ENCODE measurements around the gene SV2A.

SV2A gene

GRCh38 chr1:149888247-149888998 lies 29.2 kb downstream of the SV2A start (continued):
- TF ChIP-seq PATZ1 (tag by site-specific recombination; IDR thresholded peaks at IDR 0.05) (peak; percentile 57; the same call in 1 of the 2 replicates), ZNF561 (tag by site-specific recombination; IDR thresholded peaks at IDR 0.05; ENCODE audit: borderline replicate concordance) (0 out of 2 replicates have a peak, but pooled peaks have one; percentile 26), ZNF514 (tag by site-specific recombination; IDR thresholded peaks at IDR 0.05) (no peak), ZNF214 (tag by site-specific recombination; IDR thresholded peaks at IDR 0.05; ENCODE audit: borderline replicate concordance) (no peak), MYNN (tag by site-specific recombination; IDR thresholded peaks at IDR 0.05; ENCODE audit: borderline replicate concordance) (no peak), CTCF (tag by site-specific recombination; IDR thresholded peaks at IDR 0.05) (peak; percentile 90), PRDM2 (tag by site-specific recombination; IDR thresholded peaks at IDR 0.05; ENCODE audit: borderline replicate concordance) (no peak), ZNF157 (tag by site-specific recombination; IDR thresholded peaks at IDR 0.05) (no peak), ZSCAN4 (tag by site-specific recombination; IDR thresholded peaks at IDR 0.05) (peak; percentile 28; the same call in 1 of the 2 replicates), ZNF704 (tag by site-specific recombination; IDR thresholded peaks at IDR 0.05) (no peak), ATF2 (tag by site-specific recombination; IDR thresholded peaks at IDR 0.05; ENCODE audit: low read depth) (no peak), ZNF785 (tag by site-specific recombination; IDR thresholded peaks at IDR 0.05) (no peak), SCRT2 (tag by site-specific recombination; IDR thresholded peaks at IDR 0.05) (no peak), ZNF48 (tag by site-specific recombination; IDR thresholded peaks at IDR 0.05) (no peak), ZNF791 (tag by site-specific recombination; IDR thresholded peaks at IDR 0.05) (no peak), ZNF645 (tag by site-specific recombination; IDR thresholded peaks at IDR 0.05) (no peak), ZNF558 (tag by site-specific recombination; IDR thresholded peaks at IDR 0.05) (no peak), ZNF792 (tag by site-specific recombination; IDR thresholded peaks at IDR 0.05) (no peak), ZFP41 (tag by site-specific recombination; IDR thresholded peaks at IDR 0.05; ENCODE audit: borderline replicate concordance) (no peak), ZNF513 (tag by site-specific recombination; IDR thresholded peaks at IDR 0.05) (no peak), ZNF777 (tag by site-specific recombination; IDR thresholded peaks at IDR 0.05; ENCODE audit: borderline replicate concordance) (0 out of 2 replicates have a peak, but pooled peaks have one; percentile 12), ZNF37A (tag by site-specific recombination; IDR thresholded peaks at IDR 0.05) (no peak)
